GM12865 (cell line): Measurements from ENCODE around the gene IKZF5.

ENCODE experiments used
- DNase-seq: peaks from one replicate; pipeline ENCODE4 v3.0.0; 2010; ENCODE audit warnings: low read depth
- H3K4me3 ChIP-seq: 2 replicates; pipeline ENCODE4 v1.5.1; 2011; ENCODE audit warnings: mild to moderate bottlenecking, low read depth, low read length, control low read depth
- CTCF ChIP-seq: IDR thresholded peaks from 2 replicates; pipeline ENCODE4 v1.5.1; 2011; ENCODE audit warnings: low read length, control low read depth, low read depth, inconsistent platforms; ENCODE audit not compliant: insufficient read depth; ENCODE audit errors: missing control alignments

IKZF5 gene

DNA sequence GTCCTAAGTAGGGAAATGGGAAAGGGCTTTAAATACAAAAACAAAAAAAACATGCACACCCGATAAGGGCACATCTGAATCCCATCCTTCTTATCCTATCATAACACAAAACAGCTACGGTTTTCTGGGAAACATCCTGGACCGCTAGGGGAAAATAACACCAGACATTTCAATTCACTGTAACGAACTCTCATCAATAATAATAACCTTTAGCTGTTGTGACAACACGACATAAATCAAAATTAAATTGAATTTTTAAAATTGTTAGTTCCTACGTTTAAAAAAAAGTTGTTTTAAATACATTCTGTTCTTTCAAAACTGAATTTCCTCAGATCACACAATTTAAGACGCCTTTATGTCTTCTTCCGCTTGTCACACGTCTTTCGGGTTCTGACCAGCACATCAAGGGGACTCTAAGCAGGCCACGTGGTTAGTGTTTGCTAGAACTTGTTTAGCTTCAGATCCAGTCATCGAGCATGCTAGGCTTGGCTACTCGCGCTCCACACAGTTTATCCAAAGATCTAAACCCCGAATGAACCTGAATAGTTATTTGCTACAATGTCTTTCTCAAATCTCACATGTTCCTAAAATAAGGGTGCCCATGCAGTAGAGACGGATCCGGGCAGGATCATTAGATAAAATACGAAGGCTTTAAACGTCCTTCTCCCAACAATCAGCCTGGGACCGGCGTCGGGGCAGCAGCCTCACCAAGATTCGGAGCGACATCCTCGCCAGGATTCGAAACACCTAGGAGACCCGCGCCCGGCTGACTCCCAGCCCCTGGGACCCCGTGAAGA, 839 bp downstream of the IKZF5 start:
- DNase-seq = peak; percentile 79
- TF ChIP-seq CTCF = no peak
- H3K4me3 ChIP-seq = peak overlapping the region; percentile 100

DNA sequence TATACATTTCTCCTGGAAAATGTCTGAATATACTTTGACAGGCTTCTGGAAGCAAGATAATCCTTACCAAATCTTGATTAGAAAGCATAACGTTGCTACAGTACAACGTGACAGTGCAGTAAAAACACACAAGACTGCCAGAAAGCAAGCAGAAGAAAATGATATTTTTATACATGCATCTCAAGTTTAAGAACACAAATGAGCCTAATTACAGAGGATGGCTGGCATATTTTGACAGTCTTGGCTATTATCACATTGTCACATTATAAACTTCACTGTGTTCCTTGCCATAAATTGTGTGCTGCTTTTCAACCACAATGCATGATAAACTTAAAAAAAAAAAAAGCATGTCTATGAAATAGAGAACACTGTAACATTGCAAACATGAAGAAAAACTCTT, 4.3 kb downstream of the IKZF5 start:
- no peak overlapping the region for H3K4me3 ChIP-seq
- DNase-seq = no peak
- no peak for TF ChIP-seq CTCF

DNA sequence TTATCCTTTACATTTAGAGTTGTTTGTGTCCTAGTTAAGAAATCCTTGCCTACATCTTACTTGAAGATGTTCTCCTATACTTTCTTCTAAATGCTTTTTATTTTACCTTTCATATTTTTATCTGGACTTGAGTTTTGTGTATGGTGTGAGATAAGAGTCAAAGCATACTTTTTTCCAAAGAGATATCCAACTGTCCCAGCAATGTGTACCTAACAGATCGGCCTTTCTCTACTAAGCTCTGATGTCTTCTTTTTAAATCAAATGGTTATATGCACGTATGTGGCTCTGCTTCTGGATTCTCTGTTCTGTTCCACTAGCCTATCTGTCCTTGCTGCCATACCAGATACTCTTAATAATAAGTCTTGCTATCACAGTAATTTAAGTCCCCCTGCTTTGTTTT, 7.2 kb downstream of the IKZF5 start:
- no peak for TF ChIP-seq CTCF
- no peak overlapping the region for H3K4me3 ChIP-seq
- DNase-seq = no peak

DNA sequence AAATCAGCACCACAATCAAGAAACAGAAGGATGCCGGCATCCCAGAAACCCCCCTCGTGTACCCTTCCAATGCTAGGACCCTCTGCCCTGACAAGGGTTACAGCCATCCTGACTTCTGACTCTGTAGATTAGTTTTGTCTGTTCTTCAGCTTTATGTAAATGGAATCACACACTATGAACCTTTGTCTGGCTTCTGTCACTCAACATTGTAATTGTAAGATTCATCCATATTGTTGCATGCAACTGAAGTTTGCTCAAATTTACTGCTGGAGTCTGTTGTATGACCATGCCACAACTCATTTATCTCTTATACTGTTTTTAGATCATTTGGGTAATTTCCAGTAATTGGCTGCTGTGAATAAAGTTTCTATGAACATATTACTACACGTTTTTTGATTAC, 8.4 kb downstream of the IKZF5 start:
- no peak for DNase-seq
- TF ChIP-seq CTCF = no peak
- H3K4me3 ChIP-seq = no peak overlapping the region

GRCh38 chr10:122999347-122999746, 9.2 kb downstream of the IKZF5 start:
- no peak overlapping the region for H3K4me3 ChIP-seq
- TF ChIP-seq CTCF = no peak
- DNase-seq = peak; percentile 26

DNA sequence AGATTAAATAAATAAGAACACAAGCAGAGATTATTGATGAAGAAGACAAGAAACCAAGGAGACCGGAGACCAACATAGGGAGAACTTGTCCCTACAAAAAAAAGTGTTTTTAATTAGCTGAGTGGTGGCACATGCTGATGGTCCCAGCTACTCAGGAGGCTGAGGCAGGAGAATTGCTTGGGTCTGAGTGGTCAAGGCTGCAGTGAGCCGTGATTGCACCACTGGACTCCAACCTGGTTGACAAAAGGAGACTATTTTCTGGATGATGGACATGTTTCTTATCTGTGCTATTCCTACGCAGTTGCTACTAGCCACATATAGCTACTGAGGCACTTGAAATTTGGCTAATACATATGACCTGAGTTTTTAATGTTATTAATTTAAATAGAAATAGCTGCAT, 9.7 kb downstream of the IKZF5 start:
- TF ChIP-seq CTCF = no peak

DNA sequence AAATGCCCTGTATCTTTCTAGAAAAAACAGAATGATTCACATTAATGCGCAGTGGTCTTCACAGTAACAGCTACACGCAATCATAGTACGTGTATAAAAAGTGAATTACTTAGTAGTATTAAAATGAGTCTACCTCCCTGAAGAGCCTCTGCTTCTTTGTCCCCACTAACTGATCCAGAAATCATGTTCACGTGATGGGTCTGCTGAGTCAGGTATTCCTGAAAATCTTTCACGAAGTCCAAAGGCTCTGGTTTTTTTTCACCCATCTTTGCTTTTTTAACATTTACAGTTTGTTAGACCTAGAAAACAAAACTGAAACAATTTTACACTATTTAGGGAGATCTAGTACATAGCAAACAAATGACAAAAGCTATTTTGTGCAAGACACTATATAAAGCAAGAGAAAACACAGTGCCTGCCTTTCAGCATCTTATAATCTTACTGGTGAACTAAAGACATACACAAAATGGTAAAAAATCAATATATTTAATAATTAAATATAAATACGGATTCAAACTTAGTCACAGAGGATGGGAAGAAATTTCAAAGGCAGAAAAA, 10.2 kb downstream of the IKZF5 start:
- TF ChIP-seq CTCF = no peak
- DNase-seq = no peak
- peak overlapping the region; percentile 25 for H3K4me3 ChIP-seq

More for the DNA sequence above, 9.7 kb downstream of the IKZF5 start:
- DNase-seq = no peak
- H3K4me3 ChIP-seq = no peak overlapping the region
